Measurements from ENCODE around the gene CIAO3.

Gene CIAO3

DNA sequence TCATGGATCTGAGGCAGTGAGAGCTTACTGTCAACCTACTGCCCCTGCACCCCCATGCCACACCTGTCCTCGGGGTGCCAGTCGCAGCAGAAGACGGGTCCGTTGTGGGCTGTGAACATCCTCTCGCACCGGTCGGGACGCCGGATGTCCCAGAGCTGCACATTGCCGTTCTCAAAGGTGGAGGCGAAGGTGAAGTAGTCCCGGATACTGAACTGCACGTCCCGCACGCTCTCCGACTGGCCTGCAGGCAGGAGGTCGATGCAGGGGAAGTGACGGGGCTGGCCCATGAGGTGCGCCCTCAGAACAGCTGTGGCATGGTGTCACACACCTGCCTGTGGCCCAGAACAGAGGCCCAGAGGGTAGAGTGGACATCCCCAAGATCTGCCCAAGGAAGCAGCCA, 53.3 kb downstream of the CIAO3 start:
- no peak for DNase-seq

DNA sequence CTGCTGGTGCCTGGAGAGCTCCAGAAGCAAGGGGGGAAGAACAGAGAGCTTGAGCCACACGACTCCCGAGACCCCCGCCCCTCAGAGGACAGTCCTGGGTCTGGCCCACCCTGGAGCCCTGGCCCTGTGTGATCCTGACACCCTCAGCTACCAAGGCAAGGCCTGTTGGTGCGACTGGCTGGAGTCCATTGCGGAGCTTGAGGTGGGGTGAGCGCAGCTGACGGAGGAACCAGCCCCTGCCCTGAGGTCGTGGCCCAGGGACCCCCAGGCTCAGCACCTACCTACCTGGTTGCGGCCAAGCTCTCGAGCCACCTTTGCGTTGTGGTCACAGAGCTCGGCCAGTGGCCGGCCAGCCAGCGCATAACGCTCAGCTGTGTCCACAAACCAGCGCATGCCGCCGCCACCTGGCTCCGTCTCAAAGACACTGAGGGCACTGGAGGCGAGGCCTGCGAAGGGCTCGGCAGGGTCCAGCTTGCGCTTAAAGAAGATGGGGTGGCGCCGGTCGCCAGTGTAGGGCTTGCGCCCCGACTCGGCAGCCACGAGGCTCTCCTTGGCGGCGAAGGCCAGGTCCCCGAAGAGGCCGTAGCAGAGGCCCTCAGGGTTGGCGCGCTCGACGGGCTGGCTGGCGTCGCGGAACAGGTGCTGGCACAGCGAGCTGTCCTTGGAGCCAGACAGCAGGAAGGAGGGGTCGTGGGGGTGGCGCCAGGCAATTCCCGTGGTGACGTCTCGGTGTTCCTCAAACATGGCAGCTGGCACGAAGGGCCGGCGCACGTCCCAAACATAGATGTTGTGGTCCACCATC, 54.1 kb downstream of the CIAO3 start:
- DNase-seq = no peak

- no peak for DNase-seq
Measured at GRCh38 chr16:685967-686366, 54.8 kb downstream of the CIAO3 start.

DNA sequence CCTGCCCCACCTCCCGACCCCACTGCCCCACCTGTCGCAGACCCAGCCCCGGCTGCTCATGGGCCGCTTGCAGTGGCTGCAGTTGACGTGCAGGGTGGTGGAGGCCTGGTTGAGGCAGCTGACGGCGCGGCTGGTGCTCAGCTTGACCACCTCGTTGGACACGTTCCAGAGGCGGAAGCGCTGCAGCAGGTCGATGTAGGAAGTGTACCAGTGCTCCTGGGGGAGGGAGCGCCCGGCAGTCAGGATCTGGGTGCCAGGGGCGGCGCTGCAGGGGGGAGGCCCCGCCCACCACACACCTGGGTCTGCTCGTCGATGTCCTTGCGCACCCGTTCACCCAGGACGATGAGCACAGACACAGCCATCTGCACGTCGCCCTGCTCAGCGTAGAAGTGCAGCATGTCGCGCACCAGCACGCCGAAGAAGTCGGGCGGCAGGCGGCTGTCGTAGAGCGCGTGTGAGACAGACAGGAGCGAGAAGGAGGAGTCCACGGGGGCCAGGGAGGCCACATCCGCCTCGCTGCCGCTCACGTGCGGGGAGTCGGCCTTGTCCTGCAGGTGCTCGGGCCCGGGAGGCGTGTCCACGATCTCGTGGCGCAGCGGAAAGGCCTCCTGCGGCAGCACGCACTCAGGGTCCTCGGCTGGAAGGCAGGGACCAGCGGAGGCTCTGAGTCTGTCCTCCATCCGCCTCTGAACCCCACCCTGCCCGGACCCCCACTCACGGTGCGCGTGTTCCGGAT, 55.7 kb downstream of the CIAO3 start:
- peak; percentile 59 for DNase-seq

GRCh38 chr16:684071-684794, 56.6 kb downstream of the CIAO3 start, which contains the start of gene JMJD8:
Gene JMJD8, minus strand, starts transcription at chr16:684334. Its CDS starts 15 bp downstream, at chr16:684319.
- DNase-seq = peak; percentile 90

DNA sequence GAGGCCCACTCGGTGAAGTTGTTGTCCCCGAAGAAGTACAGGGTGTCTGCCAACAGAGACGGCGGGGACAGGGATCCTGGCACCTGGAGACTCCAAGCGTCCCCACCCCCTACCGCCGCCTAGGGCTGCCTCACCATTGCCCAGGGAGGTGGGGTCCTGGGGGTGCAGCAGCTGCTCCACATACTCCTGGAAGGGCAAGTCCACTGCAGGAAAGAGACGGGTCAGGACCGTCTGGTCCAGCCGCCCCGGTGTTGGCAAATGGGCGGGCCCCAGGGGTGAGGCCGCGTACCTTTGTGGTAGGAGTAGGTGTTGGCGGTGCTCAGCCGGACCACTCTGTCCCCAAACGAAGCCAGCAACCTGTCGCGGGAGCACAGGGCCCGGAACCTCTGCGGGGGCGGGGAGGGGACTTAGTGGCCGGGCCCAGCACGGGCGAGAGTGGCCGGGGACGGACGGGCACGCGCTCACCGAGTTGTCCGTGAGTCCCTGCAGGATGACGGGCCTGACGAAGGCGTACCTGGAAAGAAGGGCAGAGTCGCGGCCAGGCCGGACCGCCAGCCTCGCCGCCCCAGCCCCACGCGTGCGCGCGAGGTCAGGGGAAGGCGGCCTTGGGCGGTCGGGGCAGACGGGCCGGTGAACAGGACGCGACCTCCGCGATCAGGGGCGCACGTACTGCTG, 57.3 kb downstream of the CIAO3 start:
- DNase-seq = no peak

DNA sequence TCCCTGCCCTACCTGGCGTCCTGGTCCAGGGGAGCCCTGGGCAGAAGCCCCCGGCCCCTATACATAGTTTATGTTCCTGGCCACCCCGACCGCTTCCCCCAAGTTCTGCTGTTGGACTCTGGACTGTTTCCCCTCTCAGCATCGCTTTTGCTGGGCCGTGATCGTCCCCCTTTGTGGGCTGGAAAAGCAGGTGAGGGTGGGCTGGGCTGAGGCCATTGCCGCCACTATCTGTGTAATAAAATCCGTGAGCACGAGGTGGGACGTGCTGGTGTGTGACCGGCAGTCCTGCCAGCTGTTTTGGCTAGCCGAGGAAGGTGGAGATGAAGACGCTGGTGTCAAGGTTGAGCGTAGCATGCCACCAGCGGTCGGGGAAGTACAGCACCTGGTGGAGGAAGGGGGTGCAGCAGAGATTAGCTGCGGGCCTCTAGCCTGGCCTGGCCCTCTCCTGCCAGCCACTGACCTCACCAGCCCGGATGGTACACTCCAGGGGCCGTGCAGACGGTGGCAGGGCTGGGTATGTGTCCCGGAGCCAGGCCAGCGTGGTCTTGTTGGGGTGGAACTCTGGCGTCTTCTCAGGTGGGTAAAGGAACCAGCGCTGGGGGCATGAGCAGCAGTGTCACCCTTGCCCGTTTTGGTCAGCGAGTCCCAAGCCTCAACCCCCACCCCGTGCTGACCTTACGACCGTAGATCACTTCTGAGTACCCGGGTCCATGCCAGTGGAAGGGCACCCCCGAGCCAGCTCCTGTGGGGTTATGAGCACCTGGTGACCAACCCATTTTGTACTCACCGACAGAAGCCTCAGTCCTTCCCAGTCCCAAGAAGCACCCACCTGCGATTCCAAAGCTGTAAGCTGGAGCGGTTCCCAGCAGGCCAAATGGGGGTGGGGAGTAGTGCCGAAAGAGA, 58.1 kb downstream of the CIAO3 start:
- DNase-seq = no peak

- DNase-seq = no peak
Measured at GRCh38 chr16:681746-682427, 58.9 kb downstream of the CIAO3 start.

DNA sequence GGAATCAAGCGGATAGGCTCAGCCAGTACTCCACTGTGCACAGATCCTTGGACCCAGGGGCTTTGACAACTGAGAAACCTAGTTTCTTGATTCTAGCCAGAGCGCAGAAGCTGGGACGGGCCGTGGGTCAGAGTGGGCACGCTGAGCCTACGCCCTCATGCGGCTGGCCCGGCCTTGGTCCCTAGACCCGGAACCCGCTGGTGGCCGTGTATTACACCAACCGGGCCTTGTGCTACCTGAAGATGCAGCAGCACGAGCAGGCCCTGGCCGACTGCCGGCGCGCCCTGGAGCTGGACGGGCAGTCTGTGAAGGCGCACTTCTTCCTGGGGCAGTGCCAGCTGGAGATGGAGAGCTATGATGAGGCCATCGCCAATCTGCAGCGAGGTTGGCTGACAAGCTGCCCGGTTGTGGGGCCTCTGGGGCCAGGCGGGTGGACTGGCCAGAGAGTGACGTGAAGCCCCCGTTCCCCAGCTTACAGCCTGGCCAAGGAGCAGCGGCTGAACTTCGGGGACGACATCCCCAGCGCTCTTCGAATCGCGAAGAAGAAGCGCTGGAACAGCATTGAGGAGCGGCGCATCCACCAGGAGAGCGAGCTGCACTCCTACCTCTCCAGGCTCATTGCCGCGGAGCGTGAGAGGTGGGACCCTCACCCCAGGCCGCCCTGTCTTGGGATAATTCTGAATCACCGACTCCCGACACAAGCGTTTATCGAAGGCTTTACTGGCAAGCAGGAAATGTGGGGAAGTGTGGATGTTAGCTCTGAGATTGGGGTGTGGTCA, 59.6 kb downstream of the CIAO3 start:
- DNase-seq = no peak

GRCh38 chr16:680625-680945, 60.2 kb downstream of the CIAO3 start:
- no peak for DNase-seq

DNA sequence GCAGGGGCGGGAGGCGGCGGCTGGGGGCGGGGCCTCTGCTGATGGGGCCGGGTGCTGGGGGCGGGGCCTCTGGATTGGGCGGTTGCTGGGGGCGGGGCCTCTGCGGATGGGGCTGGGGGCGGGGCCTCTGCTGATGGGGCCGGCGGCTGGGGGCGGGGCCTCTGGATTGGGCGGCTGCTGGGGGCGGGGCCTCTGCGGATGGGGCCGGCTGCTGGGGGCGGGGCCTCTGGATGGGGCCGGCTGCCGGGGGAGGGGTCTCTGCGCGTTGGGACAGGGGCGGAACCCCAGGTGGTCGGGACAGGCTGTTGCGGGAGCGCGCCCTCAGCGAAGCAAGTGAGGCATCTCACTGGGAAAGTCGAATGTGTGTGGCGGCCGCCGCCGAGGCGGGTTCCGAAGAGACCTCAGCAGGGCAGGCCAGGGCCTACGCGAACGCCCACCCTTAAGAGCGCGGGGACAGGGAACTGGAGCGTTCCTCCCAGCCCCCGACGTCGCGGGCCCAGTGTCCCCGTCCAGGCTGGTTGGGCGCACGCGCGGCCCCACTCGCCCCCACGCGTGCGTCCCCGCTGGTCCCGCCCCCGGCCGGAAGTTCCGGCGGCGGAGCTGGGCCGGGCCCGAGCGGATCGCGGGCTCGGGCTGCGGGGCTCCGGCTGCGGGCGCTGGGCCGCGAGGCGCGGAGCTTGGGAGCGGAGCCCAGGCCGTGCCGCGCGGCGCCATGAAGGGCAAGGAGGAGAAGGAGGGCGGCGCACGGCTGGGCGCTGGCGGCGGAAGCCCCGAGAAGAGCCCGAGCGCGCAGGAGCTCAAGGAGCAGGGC, 60.8 kb downstream of the CIAO3 start, which contains the start of gene STUB1:
Gene STUB1 (plus strand): TSS at position 597 of the 811 bp plus-strand sequence. CDS start 116 bp downstream, at position 713.
- DNase-seq = peak; percentile 65

Measured in NCI-H2107 (cell line).